Right lobe of liver (tissue), 4 donors: ENCODE data around the gene SHQ1.

Experiments used
- CTCF ChIP-seq, 4 donors: fragments of 200-600 bp in 3 of 4; fragments of 450-650 bp in 1 of 4; IDR thresholded peaks; one replicate each; pipeline versions ENCODE4 v1.5.1 to v1.8.0; 2016 to 2022; ENCODE audit warnings: antibody characterized with exemption in 4 of 4, mild to moderate bottlenecking in 2 of 4
- POLR2A ChIP-seq: fragments of 450-650 bp; IDR thresholded peaks from one replicate; pipeline ENCODE4 v1.6.1; 2017; ENCODE audit warnings: antibody characterized with exemption, mild to moderate bottlenecking
- donor health status: DM: no; HTN: no; CAD: no.
- donor health status: DM: no; HTN: no; CAD: no.
- donor health status: DM: no; HTN: yes; CAD: no.

- TF ChIP-seq CTCF (IDR thresholded peaks at IDR 0.05): peak; percentile 56 to 67 (median 60)
- no peak for TF ChIP-seq POLR2A
Measured at GRCh38 chr3:72818092-72818773, 30.0 kb downstream of the SHQ1 start.
